MM.1S (cell line): ENCODE results near the gene MKLN1.

Experiments
- CTCF ChIP-seq: fragments of 300-600 bp; sonication (generic); IDR thresholded peaks from 2 replicates; pipeline ENCODE4 v1.5.1; 2016; ENCODE audit warnings: antibody characterized with exemption, low read length, mixed read lengths
- EZH2phosphoT487 ChIP-seq: fragments of 300-600 bp; sonication (generic); IDR thresholded peaks from 2 replicates; pipeline ENCODE4 v1.6.1; 2018; ENCODE audit warnings: antibody characterized with exemption, low read length

GRCh38 chr7:131517218-131517923, 189.7 kb downstream of the MKLN1 start:
- TF ChIP-seq CTCF (no peak), EZH2phosphoT487 (no peak)
